ENCODE data around the gene SIX5. TPM values are rescaled to one million over a fixed set of nuclear protein-coding genes. Genes with fewer than 3 reads are reported as not detected.
A peak's percentile ranks its signal among the peaks of the same experiment; 100 is the strongest.

The SIX5 gene
- total RNA-seq, 2 experiments from 2014 or later = 9.4 to 15.2 TPM

DNA sequence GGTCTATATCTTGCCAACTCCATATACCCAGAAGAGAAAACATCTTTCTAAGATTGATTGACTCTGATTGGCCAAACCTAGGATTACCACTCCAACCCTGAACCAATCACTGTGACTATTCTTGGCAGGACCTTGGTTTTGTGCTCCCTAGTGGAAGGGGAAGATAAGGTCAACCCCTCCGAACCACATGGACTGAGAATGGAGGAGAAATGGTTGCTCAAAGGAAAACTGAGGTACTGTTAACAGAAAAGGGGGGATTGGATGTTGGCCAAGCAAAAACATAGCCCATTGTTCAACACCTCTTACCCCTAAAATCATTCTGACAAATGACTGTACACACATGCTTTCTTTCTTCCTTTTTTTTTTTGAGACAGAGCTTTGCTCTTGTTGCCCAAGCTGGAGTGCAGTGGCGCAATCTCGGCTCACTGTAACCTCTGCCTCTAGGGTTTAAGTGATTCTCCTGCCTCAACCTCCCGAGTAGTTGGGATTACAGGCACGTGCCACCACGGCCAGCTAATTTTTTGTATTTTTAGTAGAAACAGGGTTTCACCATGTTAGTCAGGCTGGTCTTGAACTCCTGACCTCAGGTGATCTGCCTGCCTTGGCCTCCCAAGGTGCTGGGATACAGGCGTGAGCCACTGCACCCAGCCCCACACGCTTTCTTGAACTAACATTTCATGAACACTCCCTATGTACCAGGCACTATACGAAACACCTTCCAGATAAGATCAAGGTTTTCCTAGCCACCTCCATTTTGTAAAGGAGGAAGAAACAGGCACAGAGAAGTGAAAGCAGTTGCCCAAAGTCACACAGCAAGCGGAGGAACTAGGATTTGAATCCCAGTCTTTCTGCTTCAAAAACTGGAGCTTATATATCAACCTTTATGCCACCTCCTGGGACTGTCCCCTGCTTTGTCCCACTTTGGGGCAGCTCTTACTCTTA lies 29.3 kb downstream of the SIX5 start:
- H3K4me2 ChIP-seq (ENCODE audit: low read length) = no peak overlapping the region
- ChIA-PET POLR2A (interaction anchor here (0.6 kb wide), 1 partner anchor 834 kb away, joined by 3 read pairs; no protein-coding TSS in a partner anchor), CTCF (ENCODE audit: unreplicated experiment) (no interaction called here)
- H3K27ac ChIP-seq (ENCODE audit: low read depth, low read length, poor library complexity, severe bottlenecking) = no peak overlapping the region
- H3K9me2 ChIP-seq (ENCODE audit: insufficient read depth, low read length) = no peaks in the 10 kb centered on the region
- BruUV-seq (replicated peaks) = no TSS peak
- H3K79me2 ChIP-seq (ENCODE audit: insufficient read depth, low read depth, low read length) = no peaks in the 10 kb centered on the region
- peak overlapping the region; percentile 35; the same call in 1 of the 2 replicates for H2AFZ ChIP-seq (ENCODE audit: low read length)
- TF ChIP-seq EZH2phosphoT487 (IDR thresholded peaks at IDR 0.05; ENCODE audit: borderline replicate concordance, low read depth, low read length) = no peak
- no peak overlapping the region for H3K4me3 ChIP-seq (ENCODE audit: low read depth, low read length, poor library complexity, severe bottlenecking)
- intact Hi-C loops (cut with micrococcal nuclease; ENCODE audit: unreplicated experiment) = no loop called here
- no peak for DNase-seq (ENCODE audit: low spot score)
- H3K9me3 ChIP-seq (ENCODE audit: low read length) = no peaks in the 10 kb centered on the region
- H3K36me3 ChIP-seq (ENCODE audit: insufficient read depth, low read length) = no peaks in the 10 kb centered on the region
- no peaks in the 10 kb centered on the region for H3K4me1 ChIP-seq (ENCODE audit: insufficient read depth, low read length, poor library complexity, severe bottlenecking)
- H4K20me1 ChIP-seq (ENCODE audit: insufficient read depth, low read length) = no peaks in the 10 kb centered on the region

DNA sequence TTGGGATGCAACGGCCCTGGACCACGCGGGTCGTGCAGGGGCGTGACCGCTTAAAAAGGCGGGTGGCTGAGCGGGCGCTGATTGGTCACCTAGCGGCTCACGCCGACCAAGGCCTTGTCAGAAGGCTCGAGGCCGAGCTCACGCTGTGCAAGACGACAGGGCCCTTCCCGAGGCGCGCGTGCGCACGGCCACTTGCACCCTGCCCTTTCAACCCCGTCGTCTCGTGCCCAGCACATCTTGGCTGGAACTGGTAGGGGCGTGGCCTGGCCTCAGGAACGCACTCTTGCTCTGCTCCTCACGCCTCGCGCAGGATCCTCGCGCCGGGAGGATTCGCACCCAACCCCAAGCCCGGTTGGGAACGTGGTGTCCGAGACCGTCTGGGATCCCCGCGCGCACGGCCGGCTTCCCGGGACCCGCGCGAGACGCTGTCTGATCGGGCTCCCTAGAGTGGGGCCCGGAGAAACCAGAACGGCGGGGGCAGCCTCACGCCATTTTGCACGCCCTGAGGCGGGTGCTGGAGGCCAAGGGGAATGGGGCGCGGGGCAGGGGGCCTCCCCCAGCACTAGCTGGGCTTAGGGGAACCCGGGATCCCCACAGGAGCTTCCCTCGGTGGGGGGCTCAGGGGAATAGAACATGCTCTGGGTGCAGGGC lies 35.8 kb downstream of the SIX5 start, which contains the start of gene MEIOSIN:
MEIOSIN (plus strand) TSS at position 280 of the 651 bp plus-strand sequence. CDS start 1,938 bp downstream, outside the sequence.
- Histone ChIP-seq H2AFZ (ENCODE audit: low read length) (no peak within 1 kb of the TSS), H3K4me3 (ENCODE audit: low read depth, low read length, poor library complexity, severe bottlenecking) (no peak within 1 kb of the TSS), H3K4me1 (ENCODE audit: insufficient read depth, low read length, poor library complexity, severe bottlenecking) (peaks cover 11% of the 10 kb centered on the region), H4K20me1 (ENCODE audit: insufficient read depth, low read length) (no peaks in the 10 kb centered on the region), H3K9me2 (ENCODE audit: insufficient read depth, low read length) (no peaks in the 10 kb centered on the region), H3K4me2 (ENCODE audit: low read length) (no peak within 1 kb of the TSS), H3K9me3 (ENCODE audit: low read length) (no peaks in the 10 kb centered on the region), H3K27ac (ENCODE audit: low read depth, low read length, poor library complexity, severe bottlenecking) (no peak within 1 kb of the TSS), H3K36me3 (ENCODE audit: insufficient read depth, low read length) (no peaks in the 10 kb centered on the region), H3K79me2 (ENCODE audit: insufficient read depth, low read depth, low read length) (peaks cover 24% of the 10 kb centered on the region; the same call in 1 of the 2 replicates)
- intact Hi-C loops (cut with micrococcal nuclease; ENCODE audit: unreplicated experiment) = no loop called here
- TF ChIP-seq EZH2phosphoT487 (IDR thresholded peaks at IDR 0.05; ENCODE audit: borderline replicate concordance, low read depth, low read length) = no peak
- TF ChIP-seq, protein P1, sequence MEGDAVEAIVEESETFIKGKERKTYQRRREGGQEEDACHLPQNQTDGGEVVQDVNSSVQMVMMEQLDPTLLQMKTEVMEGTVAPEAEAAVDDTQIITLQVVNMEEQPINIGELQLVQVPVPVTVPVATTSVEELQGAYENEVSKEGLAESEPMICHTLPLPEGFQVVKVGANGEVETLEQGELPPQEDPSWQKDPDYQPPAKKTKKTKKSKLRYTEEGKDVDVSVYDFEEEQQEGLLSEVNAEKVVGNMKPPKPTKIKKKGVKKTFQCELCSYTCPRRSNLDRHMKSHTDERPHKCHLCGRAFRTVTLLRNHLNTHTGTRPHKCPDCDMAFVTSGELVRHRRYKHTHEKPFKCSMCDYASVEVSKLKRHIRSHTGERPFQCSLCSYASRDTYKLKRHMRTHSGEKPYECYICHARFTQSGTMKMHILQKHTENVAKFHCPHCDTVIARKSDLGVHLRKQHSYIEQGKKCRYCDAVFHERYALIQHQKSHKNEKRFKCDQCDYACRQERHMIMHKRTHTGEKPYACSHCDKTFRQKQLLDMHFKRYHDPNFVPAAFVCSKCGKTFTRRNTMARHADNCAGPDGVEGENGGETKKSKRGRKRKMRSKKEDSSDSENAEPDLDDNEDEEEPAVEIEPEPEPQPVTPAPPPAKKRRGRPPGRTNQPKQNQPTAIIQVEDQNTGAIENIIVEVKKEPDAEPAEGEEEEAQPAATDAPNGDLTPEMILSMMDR (conservative IDR thresholded peaks at IDR 0.05; ENCODE audit: low read length) = no peak
- CTCF ChIA-PET (ENCODE audit: unreplicated experiment) = no interaction called here
- POLR2A ChIA-PET = interaction anchor here (0.7 kb wide), 1 partner anchor 16 kb away, joined by 4 read pairs; no protein-coding TSS in a partner anchor
- no peak for DNase-seq (ENCODE audit: low spot score)
- BruUV-seq (replicated peaks) = no TSS peak
